GM08714 (cell line): ENCODE data around the gene PERM1.
"Not testable (repeated sequence)": the region's sequence is repeated elsewhere in the genome, so short reads cannot be mapped to it uniquely, and the experiment has no call there.

ENCODE experiments used
- H3K4me3 ChIP-seq: fragments of 200-500 bp; sonication (Bioruptor generic); 2 replicates; pipeline ENCODE4 v1.5.1; 2014; ENCODE audit warnings: mild to moderate bottlenecking, low read length, inconsistent platforms
- ZNF274 ChIP-seq: IDR thresholded peaks from 2 replicates; pipeline ENCODE4 v1.6.1; 2012; ENCODE audit warnings: mild to moderate bottlenecking, low read depth, low read length

Gene PERM1

DNA sequence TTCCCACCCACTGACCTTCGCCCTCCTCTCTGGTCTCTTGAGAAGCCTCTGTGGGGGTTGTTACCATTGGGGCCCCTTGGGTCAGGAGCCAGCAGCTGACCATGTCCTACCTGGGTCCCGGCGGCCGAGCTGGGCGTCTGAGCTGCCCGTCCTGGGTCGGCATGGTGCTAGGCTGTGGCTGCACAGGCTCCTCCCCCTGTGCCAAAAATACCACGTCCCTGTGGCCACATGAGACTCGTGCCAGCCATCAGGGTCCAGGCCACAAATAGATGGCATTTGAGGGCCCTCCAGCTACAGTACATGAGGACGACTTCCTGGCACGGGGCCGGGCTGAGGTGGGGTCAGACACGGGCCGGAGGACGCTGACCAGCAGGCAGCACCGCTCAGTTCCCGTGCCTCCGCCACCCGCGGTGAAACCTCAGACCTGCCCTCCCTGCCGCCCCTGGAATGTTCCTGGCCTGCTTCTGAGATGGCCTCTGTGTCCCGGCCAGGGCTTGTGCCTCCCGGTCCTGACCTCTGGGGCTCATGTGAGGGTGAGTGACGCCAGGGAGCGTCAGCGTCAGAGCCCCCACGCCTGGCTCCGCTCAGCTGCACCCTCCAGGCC lies at the start of gene PERM1:
Gene PERM1 (minus strand): TSS at position 139 of the 604 bp plus-strand sequence. CDS start 1,064 bp downstream, outside the sequence.
- TF ChIP-seq ZNF274 = no peak
- no peak within 1 kb of the TSS for H3K4me3 ChIP-seq

- not testable (repeated sequence) for H3K4me3 ChIP-seq
Observed at GRCh38 chr1:1030867-1031658, 49.2 kb upstream of the PERM1 start.

- no peak overlapping the region for H3K4me3 ChIP-seq
- no peak for TF ChIP-seq ZNF274
Observed at GRCh38 chr1:1027791-1028190, 45.9 kb upstream of the PERM1 start.

DNA sequence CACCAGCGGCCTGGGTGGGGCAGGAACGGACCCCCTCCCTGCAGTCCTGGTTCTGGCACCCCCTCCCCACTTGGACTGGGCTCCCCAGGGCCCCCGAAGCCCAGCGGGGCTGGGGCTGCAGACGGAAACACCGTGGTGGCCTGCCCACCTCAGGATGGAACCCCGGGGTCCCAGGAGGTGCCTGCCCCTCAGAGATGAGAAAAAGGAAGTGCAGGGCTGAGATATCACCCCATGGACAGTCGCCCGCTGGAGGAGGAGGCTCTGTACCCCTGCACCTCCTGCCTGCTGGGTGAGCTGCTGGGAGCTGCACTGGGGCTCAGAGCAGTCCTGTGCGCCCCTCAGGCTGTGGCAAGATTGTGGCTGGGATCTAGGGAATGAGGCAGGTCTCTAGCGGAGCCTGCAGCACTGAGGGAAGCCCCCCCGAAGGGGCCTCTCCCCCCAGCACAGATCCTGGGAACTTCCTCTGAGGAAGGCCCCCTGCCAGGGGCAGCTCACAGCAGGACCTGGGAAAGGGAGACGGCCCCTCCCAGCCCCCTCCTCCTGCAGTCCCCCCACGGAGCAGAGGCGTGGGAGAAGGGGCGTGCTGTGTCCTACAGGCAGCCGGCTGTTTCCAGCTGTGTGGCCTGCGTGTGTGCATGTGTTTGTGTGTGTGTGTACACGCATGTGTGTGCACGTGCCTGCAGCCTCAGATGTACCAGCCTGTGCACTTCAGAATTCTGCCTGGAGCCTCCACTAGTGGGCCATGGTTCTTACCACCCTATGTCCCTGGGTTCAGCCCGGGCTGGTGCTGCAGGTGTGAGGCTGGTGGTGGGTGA lies 44.9 kb upstream of the PERM1 start:
- TF ChIP-seq ZNF274 = no peak

DNA sequence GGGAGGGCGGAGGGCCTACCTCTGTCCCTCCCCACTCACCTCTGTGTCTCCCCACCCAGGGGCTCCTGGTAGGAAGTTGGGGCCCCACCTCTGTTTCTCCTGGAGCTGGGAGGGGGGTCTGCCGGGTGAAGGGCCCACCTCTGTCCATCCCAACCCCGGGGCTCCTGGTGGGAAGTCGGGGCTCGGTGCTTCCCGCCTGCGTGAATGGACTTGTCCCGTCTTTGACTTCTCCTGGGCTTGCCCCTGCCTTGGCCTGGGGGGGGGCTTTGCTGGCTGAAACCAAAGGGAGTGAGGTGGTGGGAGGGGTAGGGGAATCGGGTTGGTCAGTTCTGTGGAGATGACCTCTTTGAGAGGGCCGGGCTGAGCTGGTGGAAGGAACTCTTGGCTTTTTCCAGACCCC lies 43.8 kb upstream of the PERM1 start:
- TF ChIP-seq ZNF274 = no peak
- no peak overlapping the region for H3K4me3 ChIP-seq

More for the DNA sequence above, 44.9 kb upstream of the PERM1 start:
- H3K4me3 ChIP-seq = no peak overlapping the region

GRCh38 chr1:1024771-1025699 lies 43.1 kb upstream of the PERM1 start:
- no peak for TF ChIP-seq ZNF274
- H3K4me3 ChIP-seq = no peak overlapping the region

GRCh38 chr1:1024149-1024770 lies 42.4 kb upstream of the PERM1 start:
- no peak overlapping the region for H3K4me3 ChIP-seq
- no peak for TF ChIP-seq ZNF274

GRCh38 chr1:1023700-1024099 lies 41.8 kb upstream of the PERM1 start:
- TF ChIP-seq ZNF274 = no peak
- H3K4me3 ChIP-seq = no peak overlapping the region

DNA sequence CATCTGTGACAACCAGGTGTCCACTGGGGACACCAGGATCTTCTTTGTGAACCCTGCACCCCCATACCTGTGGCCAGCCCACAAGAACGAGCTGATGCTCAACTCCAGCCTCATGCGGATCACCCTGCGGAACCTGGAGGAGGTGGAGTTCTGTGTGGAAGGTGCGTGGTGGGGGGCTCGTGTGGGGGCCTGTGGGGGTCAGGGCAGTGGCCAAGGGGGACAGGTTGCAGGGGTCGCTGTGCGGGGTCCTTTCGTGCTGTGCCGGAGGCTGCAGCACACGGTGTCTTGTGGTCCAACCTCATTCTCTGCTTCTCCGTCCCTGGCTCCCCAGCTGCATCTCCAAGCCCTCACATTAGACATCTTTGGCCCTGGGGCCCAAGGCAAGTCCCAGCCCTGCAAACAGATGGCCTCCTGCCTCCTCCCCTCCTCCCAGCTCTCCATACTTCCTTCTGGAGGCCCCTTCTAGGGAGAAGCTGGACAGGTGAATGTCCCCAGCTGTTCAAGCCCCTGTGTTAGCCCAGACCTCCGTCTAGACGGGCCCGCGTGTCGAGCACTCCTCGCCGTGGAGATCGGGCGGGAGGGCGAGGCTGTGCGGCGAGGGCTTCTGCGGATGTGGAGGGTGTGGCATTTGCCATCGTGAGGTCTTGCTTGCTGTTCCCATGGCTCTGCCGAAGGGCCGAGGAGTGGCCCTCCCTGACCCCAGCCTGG lies 40.6 kb upstream of the PERM1 start:
- H3K4me3 ChIP-seq = no peak overlapping the region
- no peak for TF ChIP-seq ZNF274

DNA sequence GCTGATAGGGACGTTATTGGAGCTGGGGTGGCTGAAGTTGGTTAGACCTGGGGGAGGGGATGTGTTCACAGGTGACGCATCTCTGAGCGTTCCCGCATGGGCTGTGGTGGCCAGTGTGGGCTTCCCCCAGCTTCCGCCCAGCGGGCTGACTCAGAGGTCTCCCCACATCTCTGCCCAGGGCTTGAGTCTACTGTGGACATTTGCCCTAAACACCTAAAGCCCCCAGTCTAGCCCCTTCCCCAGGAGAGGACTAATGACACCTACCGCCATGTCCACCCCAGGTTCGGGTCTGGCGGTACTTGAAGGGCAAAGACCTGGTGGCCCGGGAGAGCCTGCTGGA lies 40.0 kb upstream of the PERM1 start:
- no peak overlapping the region for H3K4me3 ChIP-seq
- TF ChIP-seq ZNF274 = no peak

GRCh38 chr1:1021010-1021919 lies 39.4 kb upstream of the PERM1 start:
- H3K4me3 ChIP-seq = peak overlapping the region; percentile 30
- TF ChIP-seq ZNF274 = no peak
